NCI-H1048 (cell line): Measurements from ENCODE around the gene UBE2N.

Experiments
- DNase-seq: peaks from one replicate; lab custom pipeline; 2025; lab: John Stamatoyannopoulos, UW

Gene UBE2N, protein sequence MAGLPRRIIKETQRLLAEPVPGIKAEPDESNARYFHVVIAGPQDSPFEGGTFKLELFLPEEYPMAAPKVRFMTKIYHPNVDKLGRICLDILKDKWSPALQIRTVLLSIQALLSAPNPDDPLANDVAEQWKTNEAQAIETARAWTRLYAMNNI

DNA sequence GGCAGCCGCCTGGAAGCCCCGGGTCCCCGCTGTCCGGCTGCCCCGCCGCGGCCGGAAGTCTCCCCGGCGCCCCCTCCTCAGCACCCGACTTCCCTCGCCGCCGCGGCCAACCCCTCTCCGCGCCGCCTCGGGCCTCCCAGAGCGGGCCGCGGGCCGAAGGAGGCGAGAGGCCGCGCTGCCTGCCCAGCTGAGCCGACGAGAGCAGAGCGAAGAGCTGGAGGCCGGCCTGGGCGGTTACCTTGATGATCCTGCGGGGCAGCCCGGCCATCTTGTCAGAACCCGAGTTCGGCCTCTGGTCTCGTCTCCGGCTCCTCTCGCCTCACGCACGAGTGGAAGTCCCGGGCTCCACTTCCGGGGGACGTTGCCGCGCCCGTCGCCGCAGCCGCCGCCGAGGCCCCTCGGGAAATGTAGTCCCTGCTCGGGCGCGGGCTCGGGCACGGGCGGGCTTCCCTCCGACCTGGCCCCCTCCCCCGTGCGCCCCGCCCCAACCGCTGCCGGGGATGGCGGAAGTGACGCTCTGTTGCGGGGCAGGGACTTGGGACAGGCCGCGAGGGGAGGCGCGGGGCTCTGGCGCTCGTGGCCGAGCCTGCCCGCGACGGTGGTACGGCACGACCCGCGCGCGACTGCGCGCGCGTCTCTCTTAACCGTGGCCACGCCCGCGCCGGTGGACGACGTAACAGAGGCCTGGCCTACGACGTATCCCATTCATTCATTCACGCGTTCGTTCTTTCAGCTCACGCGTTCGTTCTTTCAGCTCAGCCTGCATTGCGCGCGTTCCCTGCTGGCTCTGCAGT lies at the start of gene UBE2N:
TSS of gene UBE2N (minus strand) at position 331 of the 794 bp plus-strand sequence. CDS start at position 268, 63 bp downstream.
- peak; percentile 86 for DNase-seq

DNA sequence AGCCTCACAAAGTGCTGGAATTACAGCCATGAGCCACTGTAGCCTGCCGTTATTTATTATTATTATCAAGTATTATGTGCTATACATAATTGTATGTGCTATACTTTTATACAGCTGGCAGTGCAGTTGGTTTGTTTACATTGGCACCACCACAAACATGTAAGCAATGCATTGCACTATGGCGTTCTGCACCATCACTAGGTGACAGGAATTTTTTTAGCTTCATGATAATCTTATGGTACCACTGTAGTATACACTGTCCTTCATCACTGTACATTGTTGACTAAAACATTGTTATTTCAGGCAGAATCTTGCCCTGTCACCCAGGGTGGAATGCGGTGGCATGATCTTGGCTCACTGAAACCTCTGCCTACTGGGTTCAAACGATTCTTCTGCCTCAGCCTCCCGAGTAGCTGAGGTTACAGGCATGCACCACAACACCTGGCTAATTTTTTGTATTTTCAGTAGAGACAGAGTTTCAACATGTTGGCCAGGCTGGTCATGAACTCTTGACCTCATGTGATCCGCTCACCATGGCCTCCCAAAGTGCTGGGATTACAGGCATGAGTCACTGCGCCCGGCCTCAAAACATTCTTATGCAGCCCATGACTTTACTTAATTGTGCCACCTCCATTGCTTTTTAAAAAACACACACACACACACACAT lies 42.7 kb upstream of the UBE2N start:
- no peak for DNase-seq

DNA sequence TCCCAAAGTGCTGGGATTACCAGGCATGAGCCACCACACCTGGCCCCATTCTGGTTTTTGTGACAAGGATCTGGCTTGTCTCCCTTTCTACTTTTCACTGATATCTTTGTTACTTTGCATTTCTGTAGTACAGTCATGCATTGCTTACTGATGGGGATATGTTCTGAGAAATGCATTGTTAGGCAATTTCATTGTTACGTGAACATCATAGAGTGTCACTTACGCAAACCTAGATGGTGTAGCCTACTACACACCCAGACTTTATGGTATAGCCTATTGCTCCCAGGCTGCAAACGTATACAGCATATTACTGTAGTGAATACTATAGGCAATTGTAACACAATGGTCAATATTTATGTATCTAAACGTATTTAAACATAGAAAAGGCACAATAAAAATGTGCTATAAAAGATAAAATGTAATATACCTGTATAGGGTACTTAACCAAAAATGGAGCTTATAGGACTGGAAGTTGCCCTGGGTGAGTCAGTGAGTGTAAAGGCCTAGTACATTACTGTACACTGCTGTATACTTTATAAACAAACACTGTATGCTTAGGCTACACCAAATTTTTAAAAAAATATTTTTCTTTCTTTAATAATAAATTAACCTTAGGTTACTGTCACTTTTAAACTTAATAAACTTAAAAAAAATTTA lies 41.5 kb upstream of the UBE2N start:
- DNase-seq: no peak

DNA sequence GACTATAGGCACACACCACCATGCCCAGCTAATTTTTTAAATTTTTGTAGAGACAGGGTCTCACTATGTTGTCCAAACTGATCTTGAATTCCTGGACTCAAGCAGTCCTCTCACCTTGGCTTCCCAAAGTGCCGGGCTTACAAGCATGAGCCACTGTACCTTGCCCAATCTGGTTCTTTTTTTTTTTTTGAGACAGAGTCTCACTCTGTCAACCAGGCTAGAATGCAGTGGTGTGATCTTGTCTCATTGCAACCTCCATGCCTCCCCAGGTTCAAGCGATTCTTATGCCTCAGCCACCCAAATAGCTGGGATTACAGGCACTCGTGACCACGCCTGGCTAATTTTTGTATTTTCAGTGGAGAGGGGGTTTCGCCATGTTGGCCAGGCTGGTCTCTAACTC lies 41.0 kb upstream of the UBE2N start:
- no peak for DNase-seq

DNA sequence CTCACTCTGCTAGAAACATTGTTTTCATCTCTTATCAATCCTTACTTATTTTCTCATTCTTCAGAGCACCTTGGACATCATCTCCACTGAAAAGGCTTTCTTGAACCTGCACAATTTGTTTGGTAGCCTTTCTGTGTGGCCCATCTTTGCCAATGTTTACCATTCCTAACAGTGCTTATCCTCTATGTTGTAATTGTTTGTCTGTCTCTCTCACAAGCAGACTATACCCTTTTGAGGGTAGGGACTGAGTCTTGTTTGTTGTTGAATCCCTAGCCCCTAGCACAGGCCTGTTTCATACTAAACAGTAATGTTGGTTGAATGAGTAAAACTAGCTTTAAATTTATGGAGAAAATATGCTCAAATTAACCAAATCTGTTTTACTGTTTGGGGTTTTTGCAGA lies 34.8 kb upstream of the UBE2N start:
- no peak for DNase-seq

DNA sequence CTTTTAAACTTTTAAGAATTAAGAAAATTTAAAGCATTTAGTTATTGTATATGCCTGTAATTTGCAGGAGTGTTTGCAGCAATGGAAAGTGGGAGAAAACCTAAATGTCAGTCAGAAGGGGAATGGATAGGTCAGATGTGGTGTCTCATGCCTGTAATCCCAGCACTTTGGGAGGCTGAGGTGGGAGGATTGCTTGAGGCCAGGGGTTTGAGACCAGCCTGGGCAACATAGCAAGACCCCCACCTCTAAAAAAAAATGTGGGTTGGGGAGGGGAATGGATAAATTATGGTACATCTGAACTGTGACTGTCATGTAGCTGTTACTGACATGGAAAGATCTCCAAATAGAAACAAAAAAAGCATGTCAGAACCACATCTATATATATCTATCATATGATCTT lies 27.6 kb upstream of the UBE2N start:
- DNase-seq: no peak

DNA sequence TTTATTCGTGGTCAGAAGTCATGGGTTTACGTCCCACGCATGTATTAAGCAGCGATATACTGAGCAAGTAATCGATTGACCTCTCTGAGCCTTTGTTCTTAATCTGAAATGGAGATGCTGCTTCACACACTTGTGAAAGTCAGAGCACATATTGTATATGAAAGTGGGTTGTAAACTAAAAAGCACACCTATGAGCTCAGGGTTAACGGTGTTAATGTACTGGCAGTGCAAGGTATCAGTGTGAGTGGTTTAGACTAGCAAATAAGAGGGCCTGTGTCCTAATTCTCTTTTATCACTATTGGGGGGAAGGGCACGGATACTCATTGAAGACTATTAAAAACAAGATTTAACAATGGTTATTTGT lies 26.2 kb upstream of the UBE2N start:
- DNase-seq: no peak

DNA sequence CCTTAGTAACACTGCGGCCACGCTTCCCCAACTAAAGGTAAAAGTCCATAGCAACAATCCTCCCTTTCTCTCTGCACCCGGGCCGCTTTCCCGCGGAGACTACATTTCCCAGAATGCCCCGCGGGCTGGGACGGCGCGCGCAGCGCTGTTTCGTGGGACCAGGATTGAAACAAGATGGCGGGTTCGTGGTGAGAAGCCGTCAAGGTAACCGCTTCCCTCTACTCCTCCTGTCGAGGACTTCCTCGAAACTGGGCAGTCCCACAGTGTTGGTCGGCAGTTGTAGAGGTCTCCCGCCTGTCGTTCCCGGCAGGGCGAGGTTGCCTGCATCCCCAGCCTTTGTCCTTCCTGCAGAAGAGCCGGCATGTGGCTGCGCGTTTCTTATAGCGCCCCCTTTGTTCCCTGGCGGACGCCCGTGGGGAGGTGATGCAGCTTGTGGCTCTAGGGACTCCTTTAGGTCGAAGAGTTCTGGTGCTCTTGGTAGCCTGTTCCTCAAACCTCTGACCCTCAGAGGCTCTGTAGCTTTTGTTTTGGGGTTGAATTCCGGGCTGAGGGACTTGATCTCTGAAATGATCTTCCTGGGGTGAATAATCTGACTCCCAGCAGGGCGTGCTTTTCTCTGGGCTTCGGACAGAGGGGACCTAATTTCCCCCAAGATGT lies 25.7 kb upstream of the UBE2N start, which contains the start of gene MRPL42:
TSS of gene MRPL42 (plus strand) at position 164 of the 657 bp plus-strand sequence. CDS start 1,772 bp downstream, outside the sequence.
- DNase-seq: peak; percentile 89

DNA sequence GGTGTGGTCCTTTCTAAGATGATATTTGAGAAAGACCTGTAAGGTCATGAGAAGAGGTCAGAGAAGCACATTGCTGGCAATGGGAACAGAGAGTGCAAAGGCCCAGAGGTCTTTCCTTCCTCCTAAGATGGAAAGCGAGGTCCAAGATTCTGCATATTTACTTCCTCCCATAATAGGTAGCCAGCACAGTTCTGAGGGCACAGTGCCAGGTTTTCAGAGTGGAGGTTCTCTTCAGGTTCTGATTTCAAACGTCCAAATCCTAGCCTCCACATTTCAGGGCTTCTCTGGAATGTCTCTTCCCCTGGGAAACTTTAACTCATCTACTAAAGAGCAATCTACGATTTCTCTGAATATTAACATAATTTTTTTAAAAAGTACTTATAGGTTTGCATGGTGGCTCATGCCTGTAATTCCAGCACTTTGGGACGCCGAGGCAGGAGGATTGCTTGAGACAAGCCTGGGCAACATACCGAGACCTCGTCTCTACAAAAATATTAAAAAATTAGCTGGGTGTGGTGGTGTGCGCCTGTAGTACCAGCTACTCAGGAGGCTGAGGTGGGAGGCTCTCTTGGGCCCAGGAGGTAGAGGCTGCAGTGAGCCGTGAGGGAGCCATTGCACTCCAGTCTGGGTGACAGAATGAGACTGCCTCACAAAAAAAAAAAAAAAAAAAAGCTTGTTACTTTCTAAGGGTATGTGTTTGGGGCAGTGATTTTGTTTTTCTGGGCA lies 25.0 kb upstream of the UBE2N start:
- no peak for DNase-seq

DNA sequence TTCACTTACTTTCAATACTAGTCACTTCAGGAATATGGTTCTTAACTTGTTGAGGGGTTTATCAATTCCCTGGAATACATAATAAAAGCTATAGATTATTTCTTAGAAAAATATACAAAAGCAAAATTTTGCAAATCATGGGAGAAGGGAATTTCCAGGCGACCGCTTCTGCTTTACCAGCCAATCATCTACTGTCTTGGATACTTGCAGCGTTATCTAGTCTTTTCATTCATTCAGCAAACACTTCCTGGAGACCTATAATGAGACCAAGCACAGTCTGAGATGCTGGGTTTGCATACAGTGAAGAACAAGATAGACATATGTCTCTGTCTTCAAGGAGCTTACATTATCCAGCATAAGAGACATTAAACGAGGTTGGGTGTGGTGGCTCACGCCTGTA lies 24.1 kb upstream of the UBE2N start:
- no peak for DNase-seq

DNA sequence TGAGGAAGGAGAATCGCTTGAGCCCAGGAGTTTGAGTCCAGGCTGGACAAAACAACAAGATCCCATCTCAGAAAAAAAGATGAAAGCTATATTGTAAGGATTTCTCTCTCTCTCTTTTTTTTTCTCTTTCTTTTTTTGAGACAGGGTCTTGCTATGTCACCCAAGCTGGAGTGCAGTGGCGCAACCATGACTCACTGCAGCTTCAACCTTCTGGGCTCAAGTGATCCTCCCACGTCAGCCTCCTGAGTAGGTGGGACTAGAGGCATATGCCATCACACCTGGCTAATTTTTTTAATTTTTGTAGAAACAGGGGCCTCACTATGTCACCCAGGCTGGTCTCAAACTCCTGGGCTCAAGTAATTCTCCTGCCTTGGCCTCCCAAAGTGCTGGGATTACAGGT lies 19.8 kb upstream of the UBE2N start:
- DNase-seq: no peak

DNA sequence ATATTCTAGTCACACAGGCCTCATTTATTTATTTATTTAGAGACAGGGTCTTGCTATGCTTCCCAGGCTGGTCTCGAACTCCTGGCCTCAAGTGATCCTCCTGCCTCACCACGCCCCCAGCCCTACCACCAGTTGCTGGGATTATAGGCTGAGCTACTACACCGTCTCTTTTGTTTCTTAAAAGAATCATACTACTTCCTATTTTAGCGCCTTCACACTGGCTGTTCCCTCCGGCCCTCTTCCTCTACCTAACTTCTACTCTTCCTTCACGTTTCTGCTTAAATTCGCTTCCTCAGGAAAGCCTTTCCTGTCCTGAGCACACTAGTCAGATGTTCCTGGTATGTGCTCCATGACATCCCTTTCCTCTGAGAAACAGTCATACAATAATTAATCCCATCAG lies 19.2 kb upstream of the UBE2N start:
- DNase-seq: no peak

DNA sequence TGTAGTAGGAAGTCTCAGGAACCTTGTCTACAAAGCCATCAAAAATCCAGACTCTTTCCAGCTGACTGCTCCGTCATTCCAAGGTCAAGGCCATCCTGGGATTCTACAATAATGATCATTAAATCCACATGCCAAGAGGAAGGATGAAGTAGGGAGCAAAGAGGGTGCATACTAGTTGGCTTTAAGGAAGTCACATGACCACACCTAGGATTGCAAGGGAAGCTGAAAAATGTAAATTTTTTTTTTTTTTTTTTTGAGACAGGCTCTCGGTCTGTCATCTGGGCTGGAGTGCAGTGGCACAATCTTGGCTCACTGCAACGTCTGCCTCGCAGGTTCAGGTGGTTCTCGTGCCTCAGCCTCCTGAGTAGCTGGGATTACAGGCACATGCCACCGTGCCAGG lies 18.3 kb upstream of the UBE2N start:
- no peak for DNase-seq

DNA sequence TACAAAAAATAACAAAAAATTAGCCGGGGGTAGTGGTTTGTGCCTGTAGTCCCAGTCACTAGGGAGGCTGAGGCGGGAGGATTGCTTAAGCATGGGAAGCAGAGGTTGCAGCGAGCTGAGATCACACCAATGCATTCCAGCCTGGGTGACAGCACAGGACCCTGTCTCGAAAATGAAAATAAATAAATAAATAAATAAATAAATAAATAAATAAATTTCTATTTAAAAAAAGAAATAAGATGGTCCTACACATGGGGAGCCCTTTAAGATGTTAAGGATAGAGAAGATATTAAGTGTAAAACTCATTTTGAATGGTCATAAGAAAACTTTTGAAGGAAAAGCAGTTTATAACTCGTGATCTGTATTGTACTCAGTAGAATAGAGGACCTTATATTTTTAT lies 17.4 kb upstream of the UBE2N start:
- no peak for DNase-seq

DNA sequence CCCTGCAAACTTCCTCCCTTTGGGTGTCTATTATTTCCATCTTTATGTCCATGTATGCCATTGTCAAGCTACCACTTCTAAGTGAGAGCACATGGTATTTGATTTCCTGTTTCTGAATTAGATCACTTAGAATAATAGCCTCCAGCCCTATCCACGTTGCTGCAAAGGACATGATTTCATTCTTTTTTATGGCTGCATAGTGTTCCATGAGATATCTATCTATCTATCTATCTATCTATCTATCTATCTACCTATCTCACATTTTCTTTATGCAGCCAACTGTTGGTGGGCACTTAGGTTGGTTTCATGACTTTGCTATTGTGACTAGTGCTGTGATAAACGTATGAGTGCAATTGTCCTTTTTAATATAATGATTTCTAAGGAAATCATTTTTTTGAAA lies 14.3 kb upstream of the UBE2N start:
- no peak for DNase-seq

DNA sequence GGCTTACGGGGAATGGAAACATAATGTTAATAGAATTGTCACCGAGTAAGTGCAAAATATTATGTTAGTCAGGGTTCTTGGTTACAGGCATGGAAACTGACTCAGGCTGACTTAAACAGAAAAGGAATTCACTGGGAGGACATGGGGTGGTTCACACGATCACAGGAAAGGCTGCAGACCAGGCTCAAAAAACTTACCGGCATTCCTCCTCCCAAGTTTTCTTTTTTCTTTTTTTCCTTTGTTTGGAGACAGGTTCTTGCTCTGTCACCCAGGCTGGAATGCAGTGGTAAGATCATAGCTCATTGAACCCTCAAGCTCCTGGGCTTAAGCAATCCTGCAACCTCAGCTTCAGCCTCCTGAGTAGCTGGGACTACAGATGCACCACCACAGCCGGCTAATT lies 11.9 kb upstream of the UBE2N start:
- no peak for DNase-seq

DNA sequence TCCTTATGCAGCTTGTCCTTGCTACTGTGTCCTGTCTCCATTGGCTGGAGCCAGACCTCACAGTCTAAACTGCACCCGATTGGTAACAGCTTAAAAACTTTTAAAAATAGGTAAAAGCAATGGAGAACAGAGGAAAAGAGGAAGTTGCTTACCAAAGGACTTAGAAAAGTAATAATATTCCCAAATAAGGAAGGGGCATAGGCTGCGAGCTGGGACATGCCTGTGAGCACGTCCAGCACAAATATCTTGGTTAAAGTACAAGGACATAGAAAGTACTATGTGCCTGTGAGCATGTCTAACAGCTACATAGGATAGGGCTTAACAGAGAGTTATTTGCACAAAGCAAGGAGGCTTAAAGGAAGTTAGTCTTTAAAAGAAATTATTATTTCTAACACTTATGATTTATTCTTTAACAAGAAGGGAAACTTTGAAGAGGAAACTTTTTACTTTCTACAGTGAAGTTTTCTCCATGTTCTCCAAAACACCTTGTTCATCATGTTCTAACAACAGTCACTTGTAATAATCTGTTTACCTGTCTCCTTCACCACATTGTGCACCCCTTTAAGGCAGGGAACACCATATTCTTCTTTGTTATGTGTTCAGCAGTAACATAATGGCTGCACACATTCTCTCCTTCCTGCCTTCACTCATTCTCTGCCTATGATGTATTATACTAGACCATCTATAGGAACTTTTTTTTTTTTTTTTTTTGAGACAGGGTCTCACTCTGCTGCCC lies 9.8 kb upstream of the UBE2N start:
- DNase-seq: no peak

DNA sequence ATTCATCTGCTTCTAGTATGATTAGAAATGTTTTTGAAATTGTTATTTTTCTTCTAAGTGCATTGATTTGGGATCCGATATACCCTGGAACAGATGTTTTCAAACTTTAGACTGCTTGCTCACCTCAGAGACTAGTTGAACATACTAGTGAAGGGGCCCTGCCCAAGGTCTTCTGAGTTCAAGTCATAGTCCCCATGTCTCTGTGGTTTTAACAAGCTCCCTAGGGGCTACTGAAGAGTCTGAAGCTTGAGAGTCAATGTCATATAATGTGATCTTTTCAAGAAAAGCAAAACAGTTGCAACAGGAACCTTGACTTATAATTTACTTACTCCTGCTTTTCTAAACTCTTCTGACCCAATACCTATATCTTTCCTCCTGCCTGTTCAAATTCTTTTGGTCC lies 7.5 kb upstream of the UBE2N start:
- no peak for DNase-seq

DNA sequence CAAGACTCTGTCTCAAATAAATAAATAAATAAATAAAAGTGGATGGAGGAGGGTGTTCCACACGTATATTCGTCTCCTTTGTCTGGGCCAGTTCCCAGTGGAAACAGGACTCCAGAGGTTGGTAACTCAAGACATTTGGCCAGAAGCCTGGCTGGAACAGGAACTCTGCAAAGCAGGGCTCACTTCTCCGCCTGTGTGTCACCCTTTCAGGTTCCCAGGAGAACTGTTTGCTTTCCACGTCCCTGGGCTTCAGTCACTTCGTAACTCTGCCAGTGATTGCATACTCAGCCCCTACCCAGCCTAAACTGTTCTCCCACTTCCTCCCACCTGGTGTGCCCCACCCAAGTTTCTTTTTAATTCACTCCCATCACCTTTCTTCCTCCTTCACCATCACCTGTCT lies 7.0 kb upstream of the UBE2N start:
- DNase-seq: no peak

DNA sequence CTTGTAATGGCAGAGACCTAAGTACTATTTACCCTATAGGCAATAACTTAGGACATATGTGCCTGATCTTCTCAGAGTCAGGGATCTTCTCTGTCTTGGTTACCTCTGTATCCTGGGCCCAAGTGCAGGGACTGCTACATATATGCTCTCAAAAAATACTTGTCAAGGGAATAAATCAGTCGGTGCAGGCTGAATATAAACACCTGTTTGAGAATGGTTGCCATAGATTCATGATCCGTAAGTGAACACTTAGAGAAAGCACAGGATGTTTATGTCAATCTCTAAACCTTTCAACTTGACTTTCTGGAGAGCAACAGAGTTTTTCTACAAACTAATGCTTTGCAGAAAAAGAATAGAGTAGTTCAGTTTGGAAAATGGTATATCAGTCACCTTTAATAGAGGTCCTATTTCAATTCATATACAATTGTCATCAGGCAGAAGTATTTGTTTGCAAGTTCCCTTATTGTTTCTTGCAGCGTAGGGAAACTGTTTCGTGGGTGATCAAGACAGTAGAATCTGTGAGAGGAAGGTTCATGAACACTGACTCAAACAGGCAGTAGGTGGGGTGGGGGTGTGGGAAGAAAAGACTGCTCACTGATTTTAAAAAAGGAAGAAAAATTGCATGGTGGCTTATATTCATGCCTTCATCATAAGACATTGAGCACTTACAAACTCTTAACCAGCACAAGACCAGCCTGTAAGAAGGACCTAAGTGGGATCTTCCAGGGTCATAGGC lies 6.0 kb upstream of the UBE2N start:
- DNase-seq: no peak
